Measurements from ENCODE around the gene ELOVL3. TPM values are rescaled to one million over a fixed set of nuclear protein-coding genes. Genes with fewer than 3 reads are reported as not detected.

The ELOVL3 gene
- total and polyA plus RNA-seq, 9 of the 15 experiments (the other 6 are each of a cell fraction or from before 2014, with no cell fraction given) = 0.32 to 3.3 (median 0.87) TPM

DNA sequence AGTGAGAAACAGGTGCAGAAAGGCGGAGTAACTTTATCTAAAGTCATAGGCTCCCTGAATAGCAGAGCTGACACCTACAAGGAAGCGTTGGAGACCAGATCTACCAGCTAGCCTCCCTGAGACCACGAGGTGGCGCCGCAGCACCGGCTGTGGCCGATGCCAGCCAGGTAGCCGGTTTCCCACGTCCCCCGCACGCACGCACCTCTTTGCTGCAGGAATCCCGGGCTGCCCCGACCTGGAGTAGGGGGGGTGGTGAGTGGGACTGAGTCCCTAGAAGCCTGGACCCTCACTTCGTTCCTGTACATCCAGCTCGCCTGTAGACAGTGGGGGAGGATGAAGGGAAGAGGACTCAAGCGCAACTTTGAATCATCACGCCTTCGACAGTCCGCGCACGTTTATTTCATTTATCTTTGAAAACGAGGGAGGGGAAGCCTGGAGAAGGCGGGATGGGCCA is 3.7 kb downstream of the ELOVL3 start (continued):
- TF ChIP-seq, protein P1, sequence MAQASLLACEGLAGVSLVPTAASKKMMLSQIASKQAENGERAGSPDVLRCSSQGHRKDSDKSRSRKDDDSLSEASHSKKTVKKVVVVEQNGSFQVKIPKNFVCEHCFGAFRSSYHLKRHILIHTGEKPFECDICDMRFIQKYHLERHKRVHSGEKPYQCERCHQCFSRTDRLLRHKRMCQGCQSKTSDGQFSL (CRISPR knock-in tag; IDR thresholded peaks at IDR 0.05) = no peak
- TF ChIP-seq, protein P1 (tag; IDR thresholded peaks at IDR 0.05) = no peak
- TF ChIP-seq, protein P2, sequence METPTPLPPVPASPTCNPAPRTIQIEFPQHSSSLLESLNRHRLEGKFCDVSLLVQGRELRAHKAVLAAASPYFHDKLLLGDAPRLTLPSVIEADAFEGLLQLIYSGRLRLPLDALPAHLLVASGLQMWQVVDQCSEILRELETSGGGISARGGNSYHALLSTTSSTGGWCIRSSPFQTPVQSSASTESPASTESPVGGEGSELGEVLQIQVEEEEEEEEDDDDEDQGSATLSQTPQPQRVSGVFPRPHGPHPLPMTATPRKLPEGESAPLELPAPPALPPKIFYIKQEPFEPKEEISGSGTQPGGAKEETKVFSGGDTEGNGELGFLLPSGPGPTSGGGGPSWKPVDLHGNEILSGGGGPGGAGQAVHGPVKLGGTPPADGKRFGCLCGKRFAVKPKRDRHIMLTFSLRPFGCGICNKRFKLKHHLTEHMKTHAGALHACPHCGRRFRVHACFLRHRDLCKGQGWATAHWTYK (CRISPR knock-in tag; IDR thresholded peaks at IDR 0.05) = no peak
- TF ChIP-seq NFYB (IDR thresholded peaks at IDR 0.05; ENCODE audit: extremely low read depth, insufficient read length) (no peak), ETV6 (IDR thresholded peaks at IDR 0.05; ENCODE audit: borderline replicate concordance in 1 of 2, low read depth in 2 of 2, low read length in 1 of 2) (no peak), ETV6 (CRISPR knock-in tag; IDR thresholded peaks at IDR 0.05; ENCODE audit: borderline replicate concordance) (no peak), DIDO1 (tag; IDR thresholded peaks at IDR 0.05; ENCODE audit: low read depth) (no peak), MXI1 (IDR thresholded peaks at IDR 0.05; ENCODE audit: low read depth, low read length) (no peak; the same call in 1 of the 2 replicates), MAFK (IDR thresholded peaks at IDR 0.05; ENCODE audit: low read length) (no peak), TAL1 (IDR thresholded peaks at IDR 0.05) (no peak), BCOR (IDR thresholded peaks at IDR 0.05) (no peak), SRSF1 (IDR thresholded peaks at IDR 0.05; ENCODE audit: low read depth, low read length) (no peak), ZFPM2 (CRISPR knock-in tag; IDR thresholded peaks at IDR 0.05) (no peak), ZKSCAN1 (IDR thresholded peaks at IDR 0.05; ENCODE audit: low read depth, low read length) (no peak), COPS2 (conservative IDR thresholded peaks at IDR 0.05) (no peak), STAT5A (IDR thresholded peaks at IDR 0.05; ENCODE audit: borderline replicate concordance, low read length) (no peak), ZNF766 (CRISPR knock-in tag; conservative IDR thresholded peaks at IDR 0.05) (no peak), FOS (IDR thresholded peaks at IDR 0.05; ENCODE audit: extremely low read depth, insufficient read length) (no peak), FOXK2 (conservative IDR thresholded peaks at IDR 0.05 in 1 of 2, IDR thresholded peaks at IDR 0.05 in 1 of 2; ENCODE audit: low read depth in 2 of 2) (no peak), MYC (IDR thresholded peaks at IDR 0.05; ENCODE audit: low read depth, low read length) (peak; percentile 48; the same call in 1 of the 2 replicates), MYC (CRISPR knock-in tag; IDR thresholded peaks at IDR 0.05; ENCODE audit: borderline replicate concordance, low read depth) (no peak), FOSL1 (tag; conservative IDR thresholded peaks at IDR 0.05) (no peak)
- TF ChIP-seq, protein P3, sequence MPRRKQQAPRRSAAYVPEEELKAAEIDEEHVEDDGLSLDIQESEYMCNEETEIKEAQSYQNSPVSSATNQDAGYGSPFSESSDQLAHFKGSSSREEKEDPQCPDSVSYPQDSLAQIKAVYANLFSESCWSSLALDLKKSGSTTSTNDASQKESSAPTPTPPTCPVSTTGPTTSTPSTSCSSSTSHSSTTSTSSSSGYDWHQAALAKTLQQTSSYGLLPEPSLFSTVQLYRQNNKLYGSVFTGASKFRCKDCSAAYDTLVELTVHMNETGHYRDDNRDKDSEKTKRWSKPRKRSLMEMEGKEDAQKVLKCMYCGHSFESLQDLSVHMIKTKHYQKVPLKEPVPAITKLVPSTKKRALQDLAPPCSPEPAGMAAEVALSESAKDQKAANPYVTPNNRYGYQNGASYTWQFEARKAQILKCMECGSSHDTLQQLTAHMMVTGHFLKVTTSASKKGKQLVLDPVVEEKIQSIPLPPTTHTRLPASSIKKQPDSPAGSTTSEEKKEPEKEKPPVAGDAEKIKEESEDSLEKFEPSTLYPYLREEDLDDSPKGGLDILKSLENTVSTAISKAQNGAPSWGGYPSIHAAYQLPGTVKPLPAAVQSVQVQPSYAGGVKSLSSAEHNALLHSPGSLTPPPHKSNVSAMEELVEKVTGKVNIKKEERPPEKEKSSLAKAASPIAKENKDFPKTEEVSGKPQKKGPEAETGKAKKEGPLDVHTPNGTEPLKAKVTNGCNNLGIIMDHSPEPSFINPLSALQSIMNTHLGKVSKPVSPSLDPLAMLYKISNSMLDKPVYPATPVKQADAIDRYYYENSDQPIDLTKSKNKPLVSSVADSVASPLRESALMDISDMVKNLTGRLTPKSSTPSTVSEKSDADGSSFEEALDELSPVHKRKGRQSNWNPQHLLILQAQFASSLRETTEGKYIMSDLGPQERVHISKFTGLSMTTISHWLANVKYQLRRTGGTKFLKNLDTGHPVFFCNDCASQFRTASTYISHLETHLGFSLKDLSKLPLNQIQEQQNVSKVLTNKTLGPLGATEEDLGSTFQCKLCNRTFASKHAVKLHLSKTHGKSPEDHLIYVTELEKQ (CRISPR knock-in tag; IDR thresholded peaks at IDR 0.05) = no peak
- TF ChIP-seq, protein P4, sequence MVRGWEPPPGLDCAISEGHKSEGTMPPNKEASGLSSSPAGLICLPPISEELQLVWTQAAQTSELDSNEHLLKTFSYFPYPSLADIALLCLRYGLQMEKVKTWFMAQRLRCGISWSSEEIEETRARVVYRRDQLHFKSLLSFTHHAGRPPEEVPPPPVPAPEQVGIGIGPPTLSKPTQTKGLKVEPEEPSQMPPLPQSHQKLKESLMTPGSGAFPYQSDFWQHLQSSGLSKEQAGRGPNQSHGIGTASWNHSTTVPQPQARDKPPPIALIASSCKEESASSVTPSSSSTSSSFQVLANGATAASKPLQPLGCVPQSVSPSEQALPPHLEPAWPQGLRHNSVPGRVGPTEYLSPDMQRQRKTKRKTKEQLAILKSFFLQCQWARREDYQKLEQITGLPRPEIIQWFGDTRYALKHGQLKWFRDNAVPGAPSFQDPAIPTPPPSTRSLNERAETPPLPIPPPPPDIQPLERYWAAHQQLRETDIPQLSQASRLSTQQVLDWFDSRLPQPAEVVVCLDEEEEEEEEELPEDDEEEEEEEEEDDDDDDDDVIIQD (CRISPR knock-in tag; IDR thresholded peaks at IDR 0.05) = no peak

All from K562 (cell line).